Activated CD4-positive, alpha-beta T cell treated with anti-CD3 and anti-CD28 coated beads for 36 hours (primary cell): Measurements from ENCODE around the gene ZNF48. TPM values are rescaled to one million over a fixed set of nuclear protein-coding genes. Genes with fewer than 3 reads are reported as not detected.

ENCODE experiments used
- ATAC-seq: fragments of 200-7000 bp; cut with Tn5 transposase; one replicate; pipeline ENCODE4 v1.10.0; 2021; ENCODE audit warnings: mild to moderate bottlenecking, moderate library complexity
- CTCF ChIA-PET: fragments of 350-600 bp; sonication (Branson Sonifier 250); formaldehyde crosslinking; loops from one replicate; lab custom pipeline; 2021; ENCODE audit warnings: antibody characterized with exemption; lab: Charles Lee
- POLR2A ChIA-PET: fragments of 350-600 bp; sonication (Branson Sonifier 250); formaldehyde crosslinking; loops from one replicate; lab custom pipeline; 2021; ENCODE audit warnings: antibody characterized with exemption, inconsistent platforms; lab: Charles Lee
- DNase-seq: peaks from one replicate; pipeline ENCODE4 v3.0.0-alpha.2; 2020
- H3K27ac Mint-ChIP-seq: one replicate; pipeline ENCODE4 v1.8.0; 2021; ENCODE audit warnings: mixed read lengths
- H3K27me3 Mint-ChIP-seq: one replicate; pipeline ENCODE4 v1.8.0; 2021; ENCODE audit warnings: mixed read lengths
- H3K36me3 Mint-ChIP-seq: one replicate; pipeline ENCODE4 v1.8.0; 2021; ENCODE audit warnings: low read depth, mixed read lengths
- H3K4me1 Mint-ChIP-seq: one replicate; pipeline ENCODE4 v1.8.0; 2021; ENCODE audit warnings: mixed read lengths
- H3K4me3 Mint-ChIP-seq: one replicate; pipeline ENCODE4 v1.8.0; 2021; ENCODE audit warnings: mild to moderate bottlenecking, moderate library complexity, mixed read lengths
- H3K9me3 Mint-ChIP-seq: one replicate; pipeline ENCODE4 v1.8.0; 2021; ENCODE audit warnings: low read depth, mixed read lengths
- intact Hi-C, 2 experiments: fragments of 100-400 bp; cut with DNase I in 1 of 2; cut with micrococcal nuclease in 1 of 2; formaldehyde crosslinking; loops; one replicate each; pipeline versions ENCODE4 v1.14.2 to v1.15.1; 2022 to 2024; cut with DNase I, micrococcal nuclease
- total RNA-seq, 2 experiments: library from RNA; stranded (reverse); gene quantifications; one replicate each; pipeline ENCODE4 v1.2.3, GENCODE V29; 2021

The ZNF48 gene
- total RNA-seq, 2 experiments from 2014 or later, result 10.6 to 11.0 TPM

- ATAC-seq (no peak), DNase-seq (no peak)
- peaks cover 41% of the 10 kb centered on the region for H3K4me1 Mint-ChIP-seq
- peak overlapping the region; percentile 90 for H3K4me3 Mint-ChIP-seq
- H3K27me3 Mint-ChIP-seq, result no peaks in the 10 kb centered on the region
- CTCF ChIA-PET, result interaction anchor here (1.1 to 2.1 kb wide), 2 partner anchors 56 to 65 kb away, joined by 5 to 9 read pairs; no protein-coding TSS in a partner anchor
- intact Hi-C loops, result loop anchor here in 1 of 2 experiments (2.0 kb wide), 1 partner anchor 19 kb away; no protein-coding TSS in a partner anchor
- no peaks in the 10 kb centered on the region for H3K9me3 Mint-ChIP-seq
- H3K36me3 Mint-ChIP-seq, result peaks cover 34% of the 10 kb centered on the region
- POLR2A ChIA-PET, result interaction anchor here (1.1 to 1.4 kb wide), 3 partner anchors 17 to 288 kb away, joined by 3 to 7 read pairs (median 4); partner anchors contain the start of gene ALDOA
- peak overlapping the region; percentile 94 for H3K27ac Mint-ChIP-seq
Measured at GRCh38 chr16:30353438-30354129, 41.6 kb upstream of the ZNF48 start.

DNA sequence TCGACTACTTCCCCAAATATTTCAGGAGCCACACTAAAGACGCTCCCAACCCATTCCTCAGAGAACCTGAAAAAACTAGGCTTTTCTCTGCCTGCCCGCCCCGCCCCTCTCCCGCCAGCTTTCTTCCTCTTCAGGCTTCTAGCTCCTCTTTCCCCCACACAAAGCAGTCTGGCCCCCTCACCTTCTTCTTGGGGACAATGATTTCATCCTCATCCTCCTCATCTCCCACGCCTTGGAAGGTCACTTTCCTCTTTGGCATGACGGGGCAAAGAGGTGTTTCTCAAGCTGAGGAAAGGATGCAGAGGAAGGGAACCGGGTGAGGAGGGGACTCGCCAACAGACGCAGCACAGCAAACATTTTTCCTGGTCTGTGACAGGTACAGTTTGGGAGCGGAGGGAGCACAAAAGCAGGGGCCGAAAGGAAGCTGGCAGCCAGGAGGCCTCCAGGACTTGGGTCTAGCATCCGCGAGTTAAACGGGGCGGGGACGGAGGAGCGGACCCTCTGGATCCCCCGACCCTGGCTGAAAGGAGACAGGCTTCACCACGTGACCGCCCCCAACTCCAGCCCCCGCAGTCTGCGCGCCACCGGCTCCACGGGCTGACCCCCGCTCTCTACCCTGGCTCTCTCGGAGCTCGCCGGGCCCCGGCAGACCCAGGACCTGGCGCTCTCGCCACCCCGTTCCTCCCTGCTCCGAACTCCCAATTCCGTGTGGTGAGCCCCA is 40.6 kb upstream of the ZNF48 start:
- peaks cover 39% of the 10 kb centered on the region for H3K4me1 Mint-ChIP-seq
- H3K4me3 Mint-ChIP-seq, result peak overlapping the region; percentile 90
- DNase-seq, result no peak

GRCh38 chr16:30355144-30355953 is 39.9 kb upstream of the ZNF48 start, which contains the start of gene CD2BP2:
CD2BP2 (minus strand) TSS chr16:30355308; CDS start chr16:30354681, 627 bp downstream.
- Mint-ChIP-seq H3K27me3 (no peaks in the 10 kb centered on the region), H3K36me3 (peaks cover 30% of the 10 kb centered on the region), H3K27ac (peak within 1 kb of the TSS; percentile 94), H3K9me3 (no peaks in the 10 kb centered on the region), H3K4me3 (peak within 1 kb of the TSS; percentile 90), H3K4me1 (peaks cover 32% of the 10 kb centered on the region)
- ChIA-PET POLR2A (interaction anchor here (0.5 to 1.1 kb wide), 3 partner anchors 27 to 189 kb away, joined by 3 to 9 read pairs (median 3); partner anchors contain the start of genes DCTPP1 and SEPTIN1), CTCF (interaction anchor here (0.6 to 2.1 kb wide), 8 partner anchors 9 to 785 kb away, joined by 3 to 9 read pairs (median 5); no protein-coding TSS in a partner anchor)
- intact Hi-C loops, result loop anchor here (1.0 to 2.0 kb wide), 6 partner anchors 15 to 52 kb away; partner anchors contain the start of genes TBC1D10B (in 2 of the 2), ZNF48 (in 1 of the 2) and ZNF771 (in 1 of the 2)
- DNase-seq (peak; percentile 94), ATAC-seq (peak; percentile 88)

More for the DNA sequence above, 40.6 kb upstream of the ZNF48 start:
- Mint-ChIP-seq H3K36me3 (peaks cover 32% of the 10 kb centered on the region), H3K27ac (peak overlapping the region; percentile 94), H3K27me3 (no peaks in the 10 kb centered on the region), H3K9me3 (no peaks in the 10 kb centered on the region)
- ChIA-PET POLR2A (interaction anchor here (1.0 to 1.4 kb wide), 4 partner anchors 16 to 289 kb away, joined by 3 to 7 read pairs (median 4); partner anchors contain the start of genes ALDOA and DCTPP1), CTCF (interaction anchor here (0.6 to 2.1 kb wide), 6 partner anchors 10 to 393 kb away, joined by 3 to 9 read pairs (median 4); no protein-coding TSS in a partner anchor)
- peak; percentile 36 for ATAC-seq
- intact Hi-C loops, result loop anchor here (1.0 to 2.0 kb wide), 6 partner anchors 16 to 53 kb away; partner anchors contain the start of genes TBC1D10B (in 2 of the 2), ZNF48 (in 1 of the 2) and ZNF771 (in 1 of the 2)

DNA sequence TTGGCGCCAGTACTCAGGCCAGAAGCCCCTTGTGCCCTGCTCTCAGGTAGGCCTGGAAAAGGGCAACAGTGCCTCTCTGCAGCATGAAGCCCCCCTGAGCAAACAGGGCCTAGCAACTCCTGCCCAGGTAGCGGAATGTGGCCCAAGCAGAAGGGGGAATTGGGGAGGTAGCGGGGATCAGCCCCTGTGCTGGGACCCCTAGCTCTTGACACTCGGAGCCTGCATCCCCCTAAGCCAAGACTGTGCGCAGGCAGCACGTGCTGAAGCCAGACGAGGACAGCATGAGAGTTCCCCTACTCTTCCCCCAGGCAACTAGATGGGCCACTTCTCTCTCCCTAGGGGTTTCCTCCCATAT is 39.3 kb upstream of the ZNF48 start:
- ChIA-PET CTCF (interaction anchor here (0.6 to 1.6 kb wide), 5 partner anchors 13 to 784 kb away, joined by 3 to 7 read pairs (median 5); no protein-coding TSS in a partner anchor), POLR2A (interaction anchor here (0.5 to 1.1 kb wide), 3 partner anchors 26 to 188 kb away, joined by 3 to 9 read pairs (median 3); partner anchors contain the start of genes DCTPP1 and SEPTIN1)
- Mint-ChIP-seq H3K9me3 (no peaks in the 10 kb centered on the region), H3K36me3 (peaks cover 27% of the 10 kb centered on the region), H3K27ac (peak overlapping the region; percentile 94), H3K4me3 (peak overlapping the region; percentile 90), H3K4me1 (peaks cover 26% of the 10 kb centered on the region), H3K27me3 (no peaks in the 10 kb centered on the region)
- ATAC-seq (no peak), DNase-seq (no peak)
- intact Hi-C loops, result loop anchor here (1.0 to 2.0 kb wide), 6 partner anchors 14 to 51 kb away; partner anchors contain the start of genes TBC1D10B (in 2 of the 2), ZNF48 (in 1 of the 2) and ZNF771 (in 1 of the 2)

- Mint-ChIP-seq H3K4me3 (peak overlapping the region; percentile 90), H3K27ac (peak overlapping the region; percentile 94), H3K4me1 (peaks cover 21% of the 10 kb centered on the region), H3K36me3 (peaks cover 23% of the 10 kb centered on the region), H3K27me3 (no peaks in the 10 kb centered on the region), H3K9me3 (no peaks in the 10 kb centered on the region)
- ATAC-seq, result no peak
- CTCF ChIA-PET, result interaction anchor here (0.6 to 1.4 kb wide), 8 partner anchors 13 to 784 kb away, joined by 3 to 6 read pairs (median 3); partner anchors contain the start of genes SEPTIN1 and TBC1D10B
- DNase-seq, result peak; percentile 36
- intact Hi-C loops, result no loop called here
- POLR2A ChIA-PET, result interaction anchor here (0.6 to 1.1 kb wide), 4 partner anchors 14 to 277 kb away, joined by 3 to 4 read pairs (median 3); partner anchors contain the start of genes SEPTIN1 and TBC1D10B
Measured at GRCh38 chr16:30356401-30357084, 38.7 kb upstream of the ZNF48 start.

- Mint-ChIP-seq H3K4me1 (peaks cover 20% of the 10 kb centered on the region), H3K27me3 (no peaks in the 10 kb centered on the region), H3K27ac (peak overlapping the region; percentile 32), H3K9me3 (no peaks in the 10 kb centered on the region), H3K36me3 (peaks cover 19% of the 10 kb centered on the region), H3K4me3 (no peak overlapping the region)
- ChIA-PET CTCF (interaction anchor here (0.7 to 1.4 kb wide), 5 partner anchors 13 to 178 kb away, joined by 3 to 5 read pairs (median 3); partner anchors contain the start of genes SEPTIN1 and TBC1D10B), POLR2A (interaction anchor here (0.7 to 1.0 kb wide), 3 partner anchors 13 to 276 kb away, joined by 3 to 5 read pairs (median 4); partner anchors contain the start of gene TBC1D10B)
- intact Hi-C loops, result no loop called here
- DNase-seq (no peak), ATAC-seq (no peak)
Measured at GRCh38 chr16:30357085-30357714, 38.0 kb upstream of the ZNF48 start.

DNA sequence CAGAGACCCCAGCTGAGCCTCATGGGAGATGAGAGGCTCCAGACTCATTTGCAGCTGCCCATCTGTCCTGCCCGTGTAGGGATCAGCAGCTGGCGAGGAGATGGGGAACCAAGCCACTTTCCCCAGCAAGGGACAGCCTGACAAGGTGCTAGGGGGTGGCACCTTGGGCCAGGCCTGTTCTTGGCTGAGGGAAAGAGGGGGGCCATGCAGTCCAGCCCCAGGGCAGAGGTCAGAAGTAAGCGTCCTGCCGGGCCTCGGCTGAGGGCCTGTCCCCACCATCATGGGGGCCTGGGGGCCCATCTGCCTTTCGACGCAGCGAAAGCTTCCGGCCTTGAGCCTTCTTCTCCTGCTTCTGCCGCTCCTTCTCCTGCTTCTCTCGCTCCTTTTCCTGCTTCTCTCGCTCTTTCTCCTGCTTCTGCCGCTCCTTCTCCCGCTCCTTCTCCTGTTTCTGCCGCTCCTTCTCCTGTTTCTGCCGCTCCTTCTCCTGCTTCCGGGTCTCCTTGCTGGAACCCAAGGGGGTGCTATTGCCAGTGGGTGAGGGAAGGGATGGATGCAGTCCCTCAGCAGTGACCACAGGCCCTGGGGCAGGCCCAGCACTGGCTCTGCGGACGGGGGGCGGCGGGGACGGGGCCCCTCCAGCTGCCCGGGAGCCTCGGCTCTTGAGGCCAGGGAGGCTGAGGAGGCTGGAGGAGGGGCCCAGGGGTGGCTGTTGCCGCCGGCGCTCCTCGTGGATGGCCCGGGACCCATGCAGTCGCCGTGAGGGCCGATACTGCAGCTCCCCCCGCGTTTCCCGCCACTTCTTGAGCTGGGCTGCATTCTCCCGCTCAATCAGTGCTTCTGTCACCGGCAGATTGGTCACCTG is 37.3 kb upstream of the ZNF48 start:
- no peak overlapping the region for H3K27ac Mint-ChIP-seq
- H3K4me1 Mint-ChIP-seq, result peaks cover 20% of the 10 kb centered on the region
- H3K36me3 Mint-ChIP-seq, result peaks cover 23% of the 10 kb centered on the region
- H3K27me3 Mint-ChIP-seq, result no peaks in the 10 kb centered on the region
- CTCF ChIA-PET, result no interaction called here
- no peaks in the 10 kb centered on the region for H3K9me3 Mint-ChIP-seq
- H3K4me3 Mint-ChIP-seq, result no peak overlapping the region
- ATAC-seq (no peak), DNase-seq (no peak)
- intact Hi-C loops, result no loop called here
- POLR2A ChIA-PET, result interaction anchor here (0.7 kb wide), 1 partner anchor 258 kb away, joined by 5 read pairs; no protein-coding TSS in a partner anchor

DNA sequence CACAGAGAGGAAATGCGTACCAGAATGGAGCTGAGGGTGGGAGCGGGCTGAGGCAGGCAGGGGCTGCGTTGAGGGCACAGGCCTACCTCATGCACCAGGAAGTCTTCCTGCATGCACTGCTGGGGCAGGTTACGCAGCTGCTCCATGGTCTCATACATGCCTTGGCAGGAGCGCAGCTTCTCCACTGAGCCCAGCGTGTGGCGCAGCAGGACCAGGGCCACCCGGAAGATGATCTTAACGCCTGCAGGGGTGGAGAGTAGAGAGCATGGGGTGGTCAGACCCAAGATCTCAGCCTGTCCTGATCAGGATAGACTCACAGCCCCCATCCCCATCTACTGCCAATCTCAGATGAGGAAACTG is 36.7 kb upstream of the ZNF48 start:
- Mint-ChIP-seq H3K36me3 (peaks cover 22% of the 10 kb centered on the region), H3K4me3 (no peak overlapping the region), H3K9me3 (no peaks in the 10 kb centered on the region), H3K4me1 (peaks cover 18% of the 10 kb centered on the region), H3K27me3 (no peaks in the 10 kb centered on the region), H3K27ac (no peak overlapping the region)
- ATAC-seq (no peak), DNase-seq (no peak)
- ChIA-PET POLR2A (no interaction called here), CTCF (no interaction called here)
- intact Hi-C loops, result no loop called here
